HuH-7.5 (cell line): ENCODE measurements around the gene SLC12A5.
A peak's percentile ranks its signal among the peaks of the same experiment; 100 is the strongest.
"Not testable (repeated sequence)": the region's sequence is repeated elsewhere in the genome, so short reads cannot be mapped to it uniquely, and the experiment has no call there.

Experiments
- DNase-seq: peaks from one replicate; pipeline ENCODE4 v3.0.0; 2011; ENCODE audit warnings: low spot score

Gene SLC12A5

DNA sequence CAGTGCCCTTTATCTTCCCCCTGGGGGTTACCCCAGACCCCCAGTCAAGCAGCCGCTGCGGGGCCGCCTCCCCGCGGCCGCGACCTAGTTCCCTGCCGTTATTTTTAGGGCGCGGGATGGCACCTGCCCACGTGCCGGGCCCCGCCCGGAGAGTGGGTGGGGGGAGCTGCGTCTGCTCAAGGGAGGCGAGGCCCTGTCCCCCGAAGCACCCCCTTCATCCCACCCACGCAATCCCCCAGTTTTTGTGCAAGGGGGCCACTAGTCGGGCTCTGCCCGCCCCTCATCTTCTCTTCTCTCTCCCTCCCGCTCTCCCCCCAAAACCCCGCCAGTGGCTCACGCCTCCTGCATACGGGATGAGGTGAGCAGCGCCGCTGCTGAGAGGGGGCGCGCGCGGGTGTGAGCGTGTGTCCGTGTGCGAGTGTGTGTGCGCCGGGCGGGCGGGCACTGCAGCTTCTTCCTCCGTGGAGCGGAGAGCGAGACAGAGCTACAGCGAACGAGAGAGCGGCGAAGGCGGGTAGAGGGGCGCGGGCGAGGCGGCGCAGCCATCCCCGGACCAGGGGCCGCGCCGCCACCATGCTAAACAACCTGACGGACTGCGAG lies at the start of gene SLC12A5:
Gene SLC12A5, plus strand, starts transcription at position 444 of the 600 bp plus-strand sequence. Its CDS starts 130 bp downstream, at position 574.
- no peak for DNase-seq

GRCh38 chr20:45981261-45981660 lies 47.8 kb upstream of the SLC12A5 start:
- no peak for DNase-seq

GRCh38 chr20:45983279-45983743 lies 45.7 kb upstream of the SLC12A5 start:
- DNase-seq, result no peak

- DNase-seq, result no peak
Measured at GRCh38 chr20:45985573-45985972, 43.4 kb upstream of the SLC12A5 start.

DNA sequence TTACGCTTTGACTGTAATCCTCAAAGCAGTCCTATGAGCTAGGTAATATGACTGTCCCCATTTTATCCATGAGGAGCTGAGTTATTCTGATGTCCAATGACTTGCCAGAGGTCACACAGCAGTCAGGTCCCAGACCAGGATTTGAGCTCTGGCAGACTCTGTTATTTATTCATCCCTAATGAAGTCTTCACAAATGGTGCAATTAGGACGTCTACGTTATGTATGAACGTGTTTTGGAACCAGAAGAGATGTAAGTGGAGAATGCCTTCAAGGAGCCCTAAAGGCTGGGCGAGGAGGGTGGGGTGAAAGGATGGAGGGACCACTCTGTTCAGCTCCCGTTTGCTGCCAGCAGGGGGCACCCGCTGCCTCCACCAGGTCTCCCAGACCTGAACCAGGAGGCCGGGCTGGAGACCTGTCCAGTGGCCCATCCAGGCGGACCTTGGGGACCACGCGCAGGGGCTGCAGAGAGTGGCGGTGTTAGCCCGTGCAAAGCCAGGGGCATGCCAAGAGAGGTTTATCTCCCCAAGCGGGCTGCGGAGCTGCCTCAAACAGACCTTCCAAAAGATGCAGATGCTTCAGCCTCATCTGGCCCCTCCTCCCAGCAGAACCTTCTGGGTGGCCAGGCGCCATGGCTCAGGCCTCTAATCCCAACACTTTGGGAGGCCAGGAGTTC lies 41.8 kb upstream of the SLC12A5 start:
- DNase-seq, result peak; percentile 77

DNA sequence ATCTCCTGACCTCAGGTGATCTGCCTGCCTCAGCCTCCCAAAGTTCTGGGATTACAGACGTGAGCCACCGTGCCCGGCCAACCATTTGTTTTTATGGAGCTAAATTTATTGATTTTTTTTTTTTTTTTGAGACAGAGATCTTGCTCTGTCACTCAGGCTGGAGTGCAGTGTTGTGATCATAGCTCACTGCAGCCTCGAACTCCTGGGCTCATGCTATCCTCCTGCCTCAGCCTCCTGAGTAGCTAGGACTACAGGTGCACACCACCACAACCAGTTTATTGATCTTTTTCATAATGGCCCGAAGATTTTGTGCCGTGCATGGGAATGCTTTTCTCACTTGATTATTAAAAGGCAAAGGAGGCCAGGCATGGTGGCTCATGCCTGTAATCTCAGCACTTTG lies 40.2 kb upstream of the SLC12A5 start:
- DNase-seq, result not testable (repeated sequence)

GRCh38 chr20:45991616-45992015 lies 37.4 kb upstream of the SLC12A5 start:
- no peak for DNase-seq

DNA sequence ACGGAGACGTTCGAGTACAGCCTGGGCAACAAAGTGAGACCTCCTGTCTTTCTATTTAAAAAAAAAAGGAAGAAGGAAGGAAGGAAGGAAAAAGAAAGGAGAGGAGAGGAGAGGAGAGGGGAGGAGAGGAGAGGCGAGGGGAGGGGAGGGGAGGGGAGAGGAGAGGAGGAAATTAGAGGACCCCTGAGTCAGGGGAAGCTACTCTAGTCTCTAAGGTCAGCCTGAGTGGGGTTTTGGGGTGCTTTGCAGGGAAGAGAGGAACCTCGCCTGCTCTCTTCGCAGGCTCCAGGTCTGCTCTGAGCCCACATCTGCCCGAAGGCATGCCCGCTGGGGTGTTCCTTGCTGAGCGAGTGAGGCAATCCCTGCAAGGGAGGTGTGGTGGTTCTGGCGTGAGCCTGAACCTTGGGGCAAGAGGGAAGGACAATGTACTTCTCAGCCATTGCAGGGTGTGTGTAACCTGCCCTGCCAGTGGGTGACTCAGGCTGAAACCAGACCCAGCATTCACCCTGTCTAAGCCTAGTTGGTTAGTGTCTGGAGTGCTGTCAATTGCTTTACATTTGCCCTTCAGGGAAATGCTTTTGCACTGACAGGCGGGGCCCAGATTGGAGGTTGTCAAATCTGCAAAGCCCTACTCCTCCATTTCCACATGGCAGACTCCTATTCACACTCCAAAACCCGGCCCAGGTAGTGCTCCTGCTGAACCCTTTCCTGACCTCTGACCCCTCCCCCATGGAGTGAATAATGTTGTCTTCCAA lies 35.6 kb upstream of the SLC12A5 start:
- no peak for DNase-seq

DNA sequence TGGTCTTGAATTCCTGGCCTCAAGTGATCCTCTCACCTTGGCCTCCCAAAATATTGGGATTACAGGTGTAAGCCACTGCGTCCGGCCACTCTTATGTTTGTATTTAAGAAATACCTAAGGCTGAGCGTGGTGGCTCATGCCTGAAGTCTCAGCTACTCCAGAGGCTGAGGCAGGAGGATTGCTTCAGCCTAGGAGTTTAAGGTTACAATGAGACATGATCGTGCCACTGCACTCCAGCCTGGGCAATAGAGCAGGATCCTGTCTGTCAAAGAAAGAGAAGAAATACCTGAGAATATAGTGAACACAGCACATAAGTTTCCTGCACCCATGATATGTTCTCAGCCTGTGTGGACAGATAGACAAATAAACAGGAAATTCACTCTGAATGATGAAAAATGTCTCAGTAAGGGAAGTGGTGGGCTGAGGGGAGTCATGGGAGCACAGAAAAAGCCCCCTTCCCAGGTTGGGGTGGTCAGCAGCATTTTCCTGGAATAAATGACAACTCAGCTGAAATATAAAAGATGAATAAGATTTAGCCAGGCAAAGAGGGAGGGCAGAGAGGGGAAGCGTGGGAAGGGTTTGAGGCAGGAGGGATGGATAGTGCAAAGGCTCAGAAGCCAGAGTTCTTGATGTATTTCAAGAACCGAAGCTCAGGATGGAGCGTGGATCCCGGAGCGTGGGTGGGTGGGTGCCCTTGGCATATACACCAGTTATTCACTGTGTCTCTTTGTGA lies 34.1 kb upstream of the SLC12A5 start:
- no peak for DNase-seq

DNA sequence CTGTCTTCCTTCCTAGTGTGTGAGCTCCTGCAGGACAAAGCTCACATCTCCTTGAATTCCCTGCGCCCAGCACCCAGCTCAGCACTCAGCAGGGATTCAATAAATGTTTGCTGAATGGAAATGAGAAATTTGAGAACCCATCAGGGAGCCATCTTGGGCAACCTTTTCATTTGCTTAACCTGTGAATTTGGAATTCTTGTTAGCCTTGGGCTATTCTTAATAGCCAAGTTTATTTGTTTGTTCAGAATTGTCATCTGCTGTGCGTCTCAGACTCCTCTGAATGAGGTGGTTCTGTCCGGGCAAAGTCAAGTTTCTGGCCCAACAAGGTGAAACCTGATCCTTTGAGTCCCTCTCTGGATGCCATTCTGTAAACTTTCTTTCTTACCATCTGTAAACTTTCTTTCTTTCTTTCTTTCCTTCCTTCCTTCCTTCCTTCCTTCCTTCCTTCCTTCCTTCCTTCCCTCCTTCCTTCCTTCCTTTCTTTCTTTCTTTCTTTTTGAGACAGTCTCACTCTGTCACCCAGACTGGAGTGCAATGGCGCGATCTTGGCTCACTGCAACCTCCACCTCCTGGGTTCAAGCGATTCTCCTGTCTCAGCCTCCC lies 33.4 kb upstream of the SLC12A5 start:
- not testable (repeated sequence) for DNase-seq

DNA sequence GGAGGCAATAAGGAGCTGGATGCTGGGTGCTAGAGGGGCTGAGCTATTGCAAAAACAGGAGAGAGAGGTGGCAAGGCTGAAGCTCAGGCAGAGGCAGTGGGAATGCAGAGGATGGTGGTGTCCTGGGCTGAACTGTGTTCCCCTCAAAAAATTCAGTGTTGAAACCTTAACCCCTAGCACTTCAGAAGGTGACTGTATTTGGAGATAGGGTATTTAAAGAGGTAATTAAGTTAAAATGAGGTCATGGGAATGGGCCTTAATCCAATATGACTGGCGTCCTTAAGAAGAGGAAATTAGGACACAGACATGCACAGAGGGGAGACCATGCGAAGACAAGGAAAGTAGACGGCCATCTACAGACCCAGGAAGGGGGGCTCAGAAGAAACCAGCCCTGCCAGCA lies 31.8 kb upstream of the SLC12A5 start:
- no peak for DNase-seq

- DNase-seq, result no peak
Measured at GRCh38 chr20:45998337-45998736, 30.7 kb upstream of the SLC12A5 start.

DNA sequence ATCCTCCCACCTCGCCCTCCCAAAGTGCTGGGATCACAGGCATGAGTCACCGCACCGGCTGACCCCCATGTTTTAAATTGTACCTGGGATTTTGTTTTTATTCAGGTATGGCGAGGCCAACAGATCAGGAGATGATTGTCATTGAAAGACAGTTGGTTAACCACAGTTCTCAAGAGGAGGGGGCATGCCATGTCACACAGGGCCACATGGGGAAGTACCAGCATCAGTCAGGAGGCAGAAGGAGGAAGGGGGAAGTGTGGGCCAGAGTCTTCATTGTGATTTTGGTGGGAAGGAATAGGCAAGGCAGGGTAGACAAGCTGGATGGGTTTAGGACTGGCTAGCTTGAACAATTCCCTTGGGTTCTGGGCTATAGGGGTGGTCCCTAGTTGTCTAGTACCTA lies 30.3 kb upstream of the SLC12A5 start:
- no peak for DNase-seq

DNA sequence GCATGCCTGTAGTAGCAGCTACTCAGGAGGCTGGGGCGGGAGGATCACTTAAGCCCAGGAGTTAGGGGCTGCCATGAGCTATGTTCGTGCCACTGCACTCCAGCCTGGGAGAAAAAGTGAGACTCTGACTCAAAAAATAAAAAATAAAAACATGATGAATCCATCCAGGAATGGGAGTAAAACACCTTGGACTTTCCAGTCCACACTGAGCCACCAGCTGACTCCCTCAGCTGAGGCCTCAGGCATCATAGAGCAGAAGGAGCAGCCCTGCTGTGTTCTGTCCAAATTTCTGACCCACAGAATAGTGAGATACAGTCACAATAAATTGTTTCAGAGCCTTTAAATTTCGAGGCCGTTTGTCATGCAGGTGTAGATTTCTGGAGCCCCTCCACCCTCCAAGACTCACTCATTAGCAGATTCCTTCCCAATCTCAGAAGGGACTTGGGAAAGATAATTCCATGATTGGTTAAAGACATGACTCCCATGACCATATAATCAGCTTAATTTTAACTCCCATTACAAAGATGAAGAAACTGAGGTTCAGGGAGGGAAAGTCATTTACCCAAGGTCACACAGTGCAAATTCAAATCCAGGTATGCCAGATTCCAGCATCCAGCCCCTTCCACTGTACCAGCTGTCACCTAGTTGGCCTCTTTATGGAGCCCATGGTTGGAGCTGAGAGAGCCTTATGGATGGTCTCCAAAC lies 29.3 kb upstream of the SLC12A5 start:
- DNase-seq, result no peak

- DNase-seq, result no peak
Measured at GRCh38 chr20:46000262-46000996, 28.6 kb upstream of the SLC12A5 start.

DNA sequence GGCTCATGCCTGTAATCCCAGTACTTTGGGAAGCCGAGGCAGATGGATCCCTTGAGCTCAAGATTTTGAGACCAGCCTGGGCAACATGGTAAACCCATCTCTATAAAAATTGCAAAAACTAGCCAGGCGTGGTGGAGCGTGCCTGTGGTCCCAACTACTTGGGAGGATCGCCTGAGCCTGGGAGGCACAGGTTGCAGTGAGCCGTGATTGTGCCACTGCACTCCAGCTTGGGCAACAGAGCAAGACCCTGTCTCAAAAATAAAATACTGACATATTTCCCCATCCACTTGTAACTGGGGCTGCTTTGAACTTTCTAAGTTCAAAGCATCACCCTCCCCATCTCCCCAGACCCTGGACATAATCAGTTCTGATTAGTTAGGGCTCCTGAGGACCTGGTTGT lies 27.5 kb upstream of the SLC12A5 start:
- DNase-seq, result no peak

- no peak for DNase-seq
Measured at GRCh38 chr20:46002008-46002407, 27.0 kb upstream of the SLC12A5 start.

- DNase-seq, result no peak
Measured at GRCh38 chr20:46004187-46004586, 24.8 kb upstream of the SLC12A5 start.

DNA sequence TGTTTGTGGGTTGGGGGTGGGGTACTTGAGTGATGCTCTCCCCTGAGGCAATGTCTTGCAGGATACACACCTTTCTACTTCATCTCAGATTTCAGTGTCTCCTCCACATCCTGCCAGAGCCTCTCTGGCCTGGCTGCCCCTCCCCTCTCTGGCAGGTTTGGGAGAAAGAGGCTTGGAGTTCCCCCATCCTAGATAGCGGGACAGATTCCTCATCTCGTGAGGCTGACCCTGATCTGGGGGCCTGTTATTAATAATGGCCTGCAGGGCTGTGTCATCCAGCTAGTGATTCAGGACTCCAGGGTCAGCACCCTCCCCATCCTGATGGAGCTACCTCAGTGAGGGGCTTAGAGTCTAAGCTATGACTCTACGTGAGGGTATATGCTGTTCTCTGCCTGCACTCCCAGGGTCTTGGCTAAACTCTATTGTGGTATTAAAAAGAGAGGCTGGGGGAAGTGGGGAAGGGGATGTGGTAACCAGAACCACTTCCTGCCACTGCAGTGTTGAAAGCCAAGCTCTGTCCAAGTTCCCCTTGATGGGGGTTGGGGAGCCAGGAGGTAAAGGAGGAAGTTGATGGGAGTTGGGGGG lies 24.0 kb upstream of the SLC12A5 start:
- no peak for DNase-seq

- DNase-seq, result no peak
Measured at GRCh38 chr20:46006022-46006705, 22.9 kb upstream of the SLC12A5 start.
